Stomach (tissue), 19 donors: ENCODE data around the gene SLC16A10. TPM values are rescaled to one million over a fixed set of nuclear protein-coding genes. Genes with fewer than 3 reads are reported as not detected.

ENCODE experiments used
- DNase-seq, 2 donors: peaks; one replicate each; pipeline versions ENCODE4 v3.0.0 to v3.0.0-alpha.2; 2013 to 2019
- H3K27ac ChIP-seq, 5 donors: fragments of 200-600 bp in 4 of 5; sonication (generic) in 4 of 5; one replicate each; pipeline ENCODE4 v1.5.1; 2013 to 2019; ENCODE audit warnings: mild to moderate bottlenecking in 1 of 5, moderate library complexity in 1 of 5
- H3K27me3 ChIP-seq, 3 donors: fragments of 200-600 bp; sonication (generic); one replicate each; pipeline ENCODE4 v1.5.1; 2017 to 2019; ENCODE audit warnings: mixed run types in 1 of 3
- H3K36me3 ChIP-seq, 4 donors: fragments of 200-600 bp; sonication (generic); 1 replicate in 3 of 4; 2 replicates in 1 of 4; pipeline ENCODE4 v1.5.1; 2016 to 2019
- H3K4me1 ChIP-seq, 4 donors: fragments of 200-600 bp; sonication (generic); one replicate each; pipeline ENCODE4 v1.5.1; 2016 to 2019
- H3K4me3 ChIP-seq, 4 donors: fragments of 200-600 bp; sonication (generic) in 3 of 4; one replicate each; pipeline ENCODE4 v1.5.1; 2016 to 2019; ENCODE audit warnings: mild to moderate bottlenecking in 1 of 4
- H3K9me3 ChIP-seq, 4 donors: fragments of 200-600 bp; sonication (generic); one replicate each; pipeline ENCODE4 v1.5.1; 2016 to 2019
- EP300 ChIP-seq: sonication (generic); formaldehyde crosslinking; IDR thresholded peaks from one replicate; pipeline ENCODE4 v1.6.1; 2017; ENCODE audit warnings: antibody characterized with exemption
- POLR2A ChIP-seq, 4 donors: fragments of 450-650 bp; IDR thresholded peaks; one replicate each; pipeline ENCODE4 v1.6.1; 2016; ENCODE audit warnings: antibody characterized with exemption in 4 of 4, control low read depth in 2 of 4, mild to moderate bottlenecking in 1 of 4, moderate library complexity in 1 of 4
- POLR2AphosphoS5 ChIP-seq, 3 donors: sonication (generic); formaldehyde crosslinking; IDR thresholded peaks; one replicate each; pipeline ENCODE4 v1.6.1; 2016; ENCODE audit warnings: antibody characterized with exemption in 3 of 3
- WGBS, 5 donors: extraction: QIAGEN DNeasy Blood & Tissue Kit in 3 of 5; methylation state at CpG; one replicate each; pipeline versions ENCODE4 v1.1.5 to v1.1.7; 2013 to 2018; 5-methylcytosine and 5-hydroxymethylcytosine counted together
- intact Hi-C: fragments of 100-400 bp; cut with DNase I; formaldehyde crosslinking; loops from one replicate; pipeline ENCODE4 v1.15.1; 2023; ENCODE audit warnings: low total_unique reads
- long read RNA-seq, 10 donors: transcript quantifications; one replicate each; lab custom pipeline, GENCODE V29; 2026
- polyA plus RNA-seq, 3 donors: library from polyadenylated mRNA; stranded (reverse); fragments of 200-250 nt; gene quantifications; one replicate each; pipeline ENCODE4 v1.2.3, GENCODE V29; 2013
- total RNA-seq, 5 donors: library from RNA; depleted of rRNA; stranded (reverse); fragments of >200 nt; gene quantifications; one replicate each; pipeline versions ENCODE4 v1.1.0 to v1.2.3, GENCODE V29; 2014 to 2016
- TF ChIP-seq, protein P1 (sequence below), 7 experiments: fragments of 450-650 bp in 4 of 7; fragments of 200-600 bp in 3 of 7; sonication (generic) in 3 of 7; IDR thresholded peaks; one replicate each; pipeline ENCODE4 v1.5.1; 2016 to 2019; ENCODE audit warnings: antibody characterized with exemption in 7 of 7, control low read depth in 2 of 7, mild to moderate bottlenecking in 1 of 7
- donor health status: healthy with polysubstance abuse.
- donor health status: Bipolar disorder and iron deficiency.
- donor health status: healthy.

The SLC16A10 gene, protein sequence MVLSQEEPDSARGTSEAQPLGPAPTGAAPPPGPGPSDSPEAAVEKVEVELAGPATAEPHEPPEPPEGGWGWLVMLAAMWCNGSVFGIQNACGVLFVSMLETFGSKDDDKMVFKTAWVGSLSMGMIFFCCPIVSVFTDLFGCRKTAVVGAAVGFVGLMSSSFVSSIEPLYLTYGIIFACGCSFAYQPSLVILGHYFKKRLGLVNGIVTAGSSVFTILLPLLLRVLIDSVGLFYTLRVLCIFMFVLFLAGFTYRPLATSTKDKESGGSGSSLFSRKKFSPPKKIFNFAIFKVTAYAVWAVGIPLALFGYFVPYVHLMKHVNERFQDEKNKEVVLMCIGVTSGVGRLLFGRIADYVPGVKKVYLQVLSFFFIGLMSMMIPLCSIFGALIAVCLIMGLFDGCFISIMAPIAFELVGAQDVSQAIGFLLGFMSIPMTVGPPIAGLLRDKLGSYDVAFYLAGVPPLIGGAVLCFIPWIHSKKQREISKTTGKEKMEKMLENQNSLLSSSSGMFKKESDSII
- total RNA-seq (100 to 1,000 TPM in 1 of 5 donors, 10 to 100 TPM in 3, 1 to 10 TPM in 1; 4.9 to 206 (median 14.6) TPM), polyA plus RNA-seq (1 to 10 TPM in 2 of 3 donors, under 1 TPM in 1; 0.46 to 2.2 (median 2.1) TPM)
- long read RNA-seq, donor 1 = 0 reads
- long read RNA-seq, donor 2, partial matches to known transcripts = 0 of 2 reads
- long read RNA-seq, donor 2, other reads (novel, unspliced or antisense) = 0 of 2 reads
- long read RNA-seq, donor 3, partial matches to known transcripts = 0 of 1 reads
- long read RNA-seq, donor 3, other reads (novel, unspliced or antisense) = 0 of 1 reads
- long read RNA-seq, donor 4 = 0 reads
- long read RNA-seq, donor 5 = 0 reads
- long read RNA-seq, donor 6, partial matches to known transcripts = 5 of 9 reads
- long read RNA-seq, donor 6, other reads (novel, unspliced or antisense) = 0 of 9 reads
- long read RNA-seq, donor 7 = 0 reads
- long read RNA-seq, donor 8, partial matches to known transcripts = 0 of 2 reads
- long read RNA-seq, donor 8, other reads (novel, unspliced or antisense) = 0 of 2 reads
- long read RNA-seq, donor 9, partial matches to known transcripts = 0 of 1 reads
- long read RNA-seq, donor 9, other reads (novel, unspliced or antisense) = 0 of 1 reads
- long read RNA-seq, donor 10, partial matches to known transcripts = 0 of 2 reads
- long read RNA-seq, donor 10, other reads (novel, unspliced or antisense) = 0 of 2 reads

DNA sequence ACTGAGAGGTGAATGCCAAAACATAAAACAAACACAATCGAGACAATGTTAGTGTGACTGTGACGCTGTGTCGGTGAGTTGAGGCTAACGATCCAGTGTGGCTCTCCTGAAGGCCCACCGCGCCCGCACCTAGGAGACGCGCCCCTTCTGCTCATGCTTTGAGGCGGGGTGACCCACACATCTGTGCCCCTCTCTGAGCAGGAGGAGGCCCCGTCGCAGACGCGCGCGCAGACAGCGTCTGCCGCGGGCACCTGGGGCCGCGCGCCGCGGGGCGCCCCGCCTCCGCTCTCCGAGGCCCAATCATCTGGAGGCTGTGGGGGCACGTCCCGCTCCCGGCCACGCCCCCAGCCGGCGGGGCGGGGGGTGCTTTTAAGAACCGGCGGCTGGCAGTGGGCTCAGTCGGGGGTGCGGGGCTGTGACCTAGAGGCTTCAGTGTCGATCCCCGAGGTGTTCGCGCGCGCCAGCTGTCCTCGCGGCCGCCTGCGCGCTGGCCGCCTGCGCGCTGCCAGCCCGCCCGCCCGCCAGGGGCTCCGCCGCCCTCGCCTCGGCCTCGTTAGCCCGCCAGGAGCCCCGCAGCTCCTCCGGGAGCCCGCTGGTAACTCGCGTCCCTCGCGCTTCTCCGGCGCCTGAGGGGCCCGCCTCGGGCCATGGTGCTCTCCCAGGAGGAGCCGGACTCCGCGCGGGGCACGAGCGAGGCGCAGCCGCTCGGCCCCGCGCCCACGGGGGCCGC, at the start of gene SLC16A10:
TSS of gene SLC16A10 (plus strand) at position 398 of the 730 bp plus-strand sequence. CDS start at position 648, 250 bp downstream.
- Histone ChIP-seq H3K27ac (peak within 1 kb of the TSS; percentile 51 to 88 (median 79)), H3K4me1 (peaks cover 15 to 30% (median 23%) of the 10 kb centered on the region in 4 donors), H3K36me3 (no peaks in the 10 kb centered on the region), H3K4me3 (peak within 1 kb of the TSS; percentile 67 to 93 (median 80)), H3K27me3 (peaks cover 0 to 40% (median 15%) of the 10 kb centered on the region in 3 donors), H3K9me3 (no peaks in the 10 kb centered on the region)
- TF ChIP-seq POLR2A (IDR thresholded peaks at IDR 0.05) (no peak), POLR2AphosphoS5 (IDR thresholded peaks at IDR 0.05) (peak in 2 of 3 donors; percentile 66 to 75)
- WGBS, 5 donors = 0 to 2% (median 1%) methylated on average over 29 to 86 of the region's 86 CpGs
- peak; percentile 84 to 94 for DNase-seq
- intact Hi-C loops = no loop called here

GRCh38 chr6:111038534-111039252, 48.6 kb upstream of the SLC16A10 start:
- TF ChIP-seq, protein P1, sequence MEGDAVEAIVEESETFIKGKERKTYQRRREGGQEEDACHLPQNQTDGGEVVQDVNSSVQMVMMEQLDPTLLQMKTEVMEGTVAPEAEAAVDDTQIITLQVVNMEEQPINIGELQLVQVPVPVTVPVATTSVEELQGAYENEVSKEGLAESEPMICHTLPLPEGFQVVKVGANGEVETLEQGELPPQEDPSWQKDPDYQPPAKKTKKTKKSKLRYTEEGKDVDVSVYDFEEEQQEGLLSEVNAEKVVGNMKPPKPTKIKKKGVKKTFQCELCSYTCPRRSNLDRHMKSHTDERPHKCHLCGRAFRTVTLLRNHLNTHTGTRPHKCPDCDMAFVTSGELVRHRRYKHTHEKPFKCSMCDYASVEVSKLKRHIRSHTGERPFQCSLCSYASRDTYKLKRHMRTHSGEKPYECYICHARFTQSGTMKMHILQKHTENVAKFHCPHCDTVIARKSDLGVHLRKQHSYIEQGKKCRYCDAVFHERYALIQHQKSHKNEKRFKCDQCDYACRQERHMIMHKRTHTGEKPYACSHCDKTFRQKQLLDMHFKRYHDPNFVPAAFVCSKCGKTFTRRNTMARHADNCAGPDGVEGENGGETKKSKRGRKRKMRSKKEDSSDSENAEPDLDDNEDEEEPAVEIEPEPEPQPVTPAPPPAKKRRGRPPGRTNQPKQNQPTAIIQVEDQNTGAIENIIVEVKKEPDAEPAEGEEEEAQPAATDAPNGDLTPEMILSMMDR (IDR thresholded peaks at IDR 0.05) = no peak
- TF ChIP-seq POLR2AphosphoS5 (IDR thresholded peaks at IDR 0.05) (no peak), EP300 (no peak), POLR2A (IDR thresholded peaks at IDR 0.05) (no peak)
- intact Hi-C loops = no loop called here
- Histone ChIP-seq H3K9me3 (no peaks in the 10 kb centered on the region), H3K4me3 (no peak overlapping the region), H3K27ac (no peak overlapping the region), H3K4me1 (no peaks in the 10 kb centered on the region), H3K36me3 (no peaks in the 10 kb centered on the region), H3K27me3 (no peaks in the 10 kb centered on the region)
- no peak for DNase-seq
- 83 to 93% (median 91%) methylated on average over 6 of the region's 6 CpGs for whole genome bisulfite sequencing, 5 donors

DNA sequence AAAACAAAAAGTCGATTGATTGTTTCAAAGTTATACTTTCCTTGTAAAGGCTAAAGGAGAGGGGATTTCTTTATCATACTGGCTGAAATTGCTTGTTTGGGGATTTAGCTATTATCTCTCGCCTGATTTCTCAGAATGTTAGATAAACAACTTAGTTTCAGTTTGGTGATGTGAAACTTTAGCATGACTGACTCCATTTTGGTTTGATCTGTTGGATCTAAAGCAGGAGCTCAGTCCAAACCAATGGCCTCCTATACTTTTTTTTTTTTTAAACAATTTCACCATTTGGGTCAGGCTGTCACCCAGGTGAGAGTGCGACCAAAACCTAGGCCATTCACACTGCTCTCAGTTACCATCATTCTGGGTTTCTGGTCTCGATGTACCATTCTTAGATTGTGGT, 45.4 kb upstream of the SLC16A10 start:
- Histone ChIP-seq H3K9me3 (no peaks in the 10 kb centered on the region), H3K36me3 (no peaks in the 10 kb centered on the region), H3K4me3 (no peak overlapping the region), H3K27ac (no peak overlapping the region), H3K4me1 (no peaks in the 10 kb centered on the region), H3K27me3 (no peaks in the 10 kb centered on the region)
- no peak for DNase-seq
- WGBS, 5 donors = 83 to 92% (median 87%) methylated on average over 4 of the region's 4 CpGs
- intact Hi-C loops = no loop called here
- TF ChIP-seq POLR2A (IDR thresholded peaks at IDR 0.05) = no peak
- no peak for TF ChIP-seq EP300
- TF ChIP-seq, protein P1 (IDR thresholded peaks at IDR 0.05) = no peak

- no peak for DNase-seq
- TF ChIP-seq EP300 = no peak
- TF ChIP-seq POLR2AphosphoS5 (IDR thresholded peaks at IDR 0.05) = no peak
- TF ChIP-seq, protein P1 (IDR thresholded peaks at IDR 0.05) = no peak
- TF ChIP-seq POLR2A (IDR thresholded peaks at IDR 0.05) = no peak
- Histone ChIP-seq H3K27ac (no peak overlapping the region), H3K4me3 (no peak overlapping the region), H3K9me3 (no peaks in the 10 kb centered on the region), H3K27me3 (no peaks in the 10 kb centered on the region), H3K36me3 (no peaks in the 10 kb centered on the region), H3K4me1 (no peaks in the 10 kb centered on the region)
- intact Hi-C loops = no loop called here
- WGBS, 5 donors = 86 to 93% (median 90%) methylated on average over 8 of the region's 8 CpGs
Observed at GRCh38 chr6:111047244-111047643, 40.1 kb upstream of the SLC16A10 start.
